ENCODE results near the gene CANT1. TPM values are rescaled to one million over a fixed set of nuclear protein-coding genes. Genes with fewer than 3 reads are reported as not detected.

The CANT1 gene
- total RNA-seq, 1 experiment from 2014 or later: 97.1 TPM

DNA sequence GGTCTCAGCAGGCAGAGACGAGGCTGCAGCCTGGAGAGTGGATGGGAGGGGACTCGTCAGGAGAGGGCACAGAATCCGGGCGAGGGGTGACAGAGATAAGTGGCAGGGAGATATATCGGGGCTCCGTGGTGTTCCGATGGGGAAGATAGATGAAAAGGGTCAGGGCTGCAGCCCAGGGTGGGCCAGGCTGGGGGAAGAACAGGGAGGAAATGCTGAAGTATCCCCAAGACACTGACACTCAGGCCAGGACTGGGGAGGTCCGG, 32.0 kb downstream of the CANT1 start:
- ChIA-PET RAD21 (ENCODE audit: low non-redundant PET in 1 of 2, low total read pairs in 2 of 2, uncharacterized antibody in 2 of 2, unreplicated experiment in 2 of 2) (no interaction called here), POLR2A (no interaction called here), CTCF (interaction anchor here (1.7 kb wide), 1 partner anchor 112 kb away, joined by 6 read pairs; no protein-coding TSS in a partner anchor)
- no TSS peak for BruUV-seq (replicated peaks)
- H3K4me3 ChIP-seq (replicated peaks in 1 of 2; ENCODE audit: low read depth in 1 of 2, low read length in 2 of 2): peak overlapping the region; percentile 81 to 83; a peak in 1 of 4 replicates
- DNase-seq (ENCODE audit: low read depth, low spot score): no peak
- TF ChIP-seq SIN3A (IDR thresholded peaks at IDR 0.05; ENCODE audit: low read depth) (no peak), EGR1 (IDR thresholded peaks at IDR 0.05; ENCODE audit: low read depth) (no peak), EZH2phosphoT487 (IDR thresholded peaks at IDR 0.05; ENCODE audit: borderline replicate concordance) (no peak), CEBPB (IDR thresholded peaks at IDR 0.05; ENCODE audit: low read depth) (no peak)
- TF ChIP-seq, protein P1, sequence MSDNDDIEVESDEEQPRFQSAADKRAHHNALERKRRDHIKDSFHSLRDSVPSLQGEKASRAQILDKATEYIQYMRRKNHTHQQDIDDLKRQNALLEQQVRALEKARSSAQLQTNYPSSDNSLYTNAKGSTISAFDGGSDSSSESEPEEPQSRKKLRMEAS (IDR thresholded peaks at IDR 0.05): no peak
- peaks cover 14 to 25% of the 10 kb centered on the region in 2 experiments; a peak in 3 of 4 replicates for H3K36me3 ChIP-seq (ENCODE audit: control insufficient read depth in 1 of 2, insufficient read depth in 2 of 2, low read length in 2 of 2)
- peak overlapping the region; percentile 66; the same call in 1 of the 2 replicates for H3K27ac ChIP-seq (ENCODE audit: low read depth, low read length)
- H3K79me2 ChIP-seq (ENCODE audit: insufficient read depth, low read length): peaks cover 31% of the 10 kb centered on the region
- H2AFZ ChIP-seq (ENCODE audit: low read depth, low read length, poor library complexity, severe bottlenecking): no peak overlapping the region
- peaks cover 35 to 57% of the 10 kb centered on the region in 2 experiments for H3K4me1 ChIP-seq (ENCODE audit: control insufficient read depth in 1 of 2, insufficient read depth in 2 of 2, low read length in 2 of 2)
- H3K9ac ChIP-seq (ENCODE audit: low read length): no peak overlapping the region
- no peaks in the 10 kb centered on the region for H3K27me3 ChIP-seq (ENCODE audit: insufficient read depth, low read length)
- H3K9me3 ChIP-seq (ENCODE audit: control insufficient read depth in 1 of 2, insufficient read depth in 1 of 2, low read depth in 1 of 2, low read length in 2 of 2): no peaks in the 10 kb centered on the region
- intact Hi-C loops (cut with micrococcal nuclease): loop anchor here (5.0 kb wide), 1 partner anchor 810 kb away; the partner anchor contains the start of gene SYNGR2
- peak overlapping the region; percentile 95 for H3K4me2 ChIP-seq (ENCODE audit: low read length)
- no peaks in the 10 kb centered on the region for H4K20me1 ChIP-seq (ENCODE audit: insufficient read depth)
- H3K9me2 ChIP-seq (ENCODE audit: insufficient read depth): no peaks in the 10 kb centered on the region
- ATAC-seq: no peak

DNA sequence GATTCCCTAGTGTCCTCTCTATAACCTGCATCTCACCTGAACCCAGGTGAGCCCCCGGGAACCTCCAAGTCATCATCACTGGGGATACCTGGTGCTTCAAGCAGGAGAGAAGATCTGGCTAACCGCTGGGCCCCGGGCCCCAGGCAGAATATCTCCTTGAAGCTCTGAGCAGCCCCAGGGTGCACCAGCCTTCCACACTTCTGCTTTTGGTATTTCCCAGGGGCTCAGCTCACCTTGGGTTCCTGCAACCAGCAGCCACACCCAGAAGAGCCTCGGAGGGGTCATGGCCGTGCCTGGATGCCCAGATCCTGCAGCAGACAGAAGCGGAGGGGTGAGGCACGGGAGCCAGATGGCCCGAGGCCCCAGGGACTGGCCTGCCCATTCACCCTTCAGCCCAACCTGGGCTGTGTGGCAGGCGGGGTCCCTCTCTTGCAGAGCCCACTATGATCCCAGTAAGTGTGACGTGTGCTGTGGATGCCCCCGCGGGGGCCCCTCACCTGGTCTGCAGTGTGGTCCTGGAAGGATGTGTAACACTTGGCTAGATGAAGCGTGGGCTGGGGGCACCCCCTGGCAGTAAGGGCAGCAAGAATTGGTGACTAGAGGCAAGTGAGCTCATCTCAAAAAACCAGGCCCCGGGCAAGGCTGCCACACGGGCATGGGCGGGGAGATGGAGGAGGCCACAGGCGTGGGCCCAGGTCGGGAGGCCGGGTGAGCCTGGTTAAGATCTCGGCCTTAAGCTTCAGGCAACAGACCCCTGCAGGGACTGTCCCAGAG, 32.5 kb downstream of the CANT1 start:
- no TSS peak for BruUV-seq (replicated peaks)
- H2AFZ ChIP-seq (ENCODE audit: low read depth, low read length, poor library complexity, severe bottlenecking): no peak overlapping the region
- POLR2A ChIA-PET: no interaction called here
- peak overlapping the region; percentile 66; the same call in 1 of the 2 replicates for H3K27ac ChIP-seq (ENCODE audit: low read depth, low read length)
- TF ChIP-seq RAD21 (IDR thresholded peaks at IDR 0.05; ENCODE audit: low read depth) (no peak), POLR2A (IDR thresholded peaks at IDR 0.05; ENCODE audit: borderline replicate concordance, extremely low read depth, insufficient read depth, insufficient read length) (no peak), CBX3 (IDR thresholded peaks at IDR 0.05; ENCODE audit: low read depth) (no peak), SIN3A (IDR thresholded peaks at IDR 0.05; ENCODE audit: low read depth) (no peak), ZNF274 (IDR thresholded peaks at IDR 0.05; ENCODE audit: low read depth, low read length) (no peak), TCF7L2 (IDR thresholded peaks at IDR 0.05; ENCODE audit: borderline replicate concordance, extremely low read depth, insufficient read depth, insufficient read length) (no peak), YY1 (IDR thresholded peaks at IDR 0.05; ENCODE audit: extremely low read depth, insufficient replicate concordance, low read depth, low read length) (no peak), CEBPB (IDR thresholded peaks at IDR 0.05; ENCODE audit: low read depth) (no peak), JUND (IDR thresholded peaks at IDR 0.05) (no peak), POLR2AphosphoS5 (IDR thresholded peaks at IDR 0.05; ENCODE audit: low read depth, low read length) (no peak), ELF1 (IDR thresholded peaks at IDR 0.05; ENCODE audit: borderline replicate concordance, low read depth) (no peak), FOSL1 (IDR thresholded peaks at IDR 0.05; ENCODE audit: low read depth) (no peak), SP1 (IDR thresholded peaks at IDR 0.05; ENCODE audit: low read depth) (no peak), EZH2phosphoT487 (IDR thresholded peaks at IDR 0.05; ENCODE audit: borderline replicate concordance) (no peak), EGR1 (IDR thresholded peaks at IDR 0.05; ENCODE audit: low read depth) (no peak)
- TF ChIP-seq, protein P2, sequence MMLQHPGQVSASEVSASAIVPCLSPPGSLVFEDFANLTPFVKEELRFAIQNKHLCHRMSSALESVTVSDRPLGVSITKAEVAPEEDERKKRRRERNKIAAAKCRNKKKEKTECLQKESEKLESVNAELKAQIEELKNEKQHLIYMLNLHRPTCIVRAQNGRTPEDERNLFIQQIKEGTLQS (IDR thresholded peaks at IDR 0.05): no peak
- TF ChIP-seq, protein P3, sequence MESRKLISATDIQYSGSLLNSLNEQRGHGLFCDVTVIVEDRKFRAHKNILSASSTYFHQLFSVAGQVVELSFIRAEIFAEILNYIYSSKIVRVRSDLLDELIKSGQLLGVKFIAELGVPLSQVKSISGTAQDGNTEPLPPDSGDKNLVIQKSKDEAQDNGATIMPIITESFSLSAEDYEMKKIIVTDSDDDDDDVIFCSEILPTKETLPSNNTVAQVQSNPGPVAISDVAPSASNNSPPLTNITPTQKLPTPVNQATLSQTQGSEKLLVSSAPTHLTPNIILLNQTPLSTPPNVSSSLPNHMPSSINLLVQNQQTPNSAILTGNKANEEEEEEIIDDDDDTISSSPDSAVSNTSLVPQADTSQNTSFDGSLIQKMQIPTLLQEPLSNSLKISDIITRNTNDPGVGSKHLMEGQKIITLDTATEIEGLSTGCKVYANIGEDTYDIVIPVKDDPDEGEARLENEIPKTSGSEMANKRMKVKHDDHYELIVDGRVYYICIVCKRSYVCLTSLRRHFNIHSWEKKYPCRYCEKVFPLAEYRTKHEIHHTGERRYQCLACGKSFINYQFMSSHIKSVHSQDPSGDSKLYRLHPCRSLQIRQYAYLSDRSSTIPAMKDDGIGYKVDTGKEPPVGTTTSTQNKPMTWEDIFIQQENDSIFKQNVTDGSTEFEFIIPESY (IDR thresholded peaks at IDR 0.05; ENCODE audit: extremely low read depth, insufficient replicate concordance, low read length): no peak
- ATAC-seq (no peak), DNase-seq (ENCODE audit: low read depth, low spot score) (no peak)
- no peak overlapping the region for H3K9ac ChIP-seq (ENCODE audit: low read length)
- CTCF ChIA-PET: no interaction called here
- peak overlapping the region; percentile 95 for H3K4me2 ChIP-seq (ENCODE audit: low read length)
- H3K79me2 ChIP-seq (ENCODE audit: insufficient read depth, low read length): peaks cover 31% of the 10 kb centered on the region
- H3K4me1 ChIP-seq (ENCODE audit: control insufficient read depth in 1 of 2, insufficient read depth in 2 of 2, low read length in 2 of 2): peaks cover 35 to 57% of the 10 kb centered on the region in 2 experiments
- no peak overlapping the region for H3K4me3 ChIP-seq (replicated peaks in 1 of 2; ENCODE audit: low read depth in 1 of 2, low read length in 2 of 2)
- H4K20me1 ChIP-seq (ENCODE audit: insufficient read depth): no peaks in the 10 kb centered on the region
- H3K9me3 ChIP-seq (ENCODE audit: control insufficient read depth in 1 of 2, insufficient read depth in 1 of 2, low read depth in 1 of 2, low read length in 2 of 2): no peaks in the 10 kb centered on the region
- intact Hi-C loops (cut with micrococcal nuclease): loop anchor here (5.0 kb wide), 1 partner anchor 810 kb away; the partner anchor contains the start of gene SYNGR2
- no peaks in the 10 kb centered on the region for H3K27me3 ChIP-seq (ENCODE audit: insufficient read depth, low read length)
- RAD21 ChIA-PET (ENCODE audit: low non-redundant PET in 1 of 2, low total read pairs in 2 of 2, uncharacterized antibody in 2 of 2, unreplicated experiment in 2 of 2): no interaction called here
- peaks cover 14 to 30% of the 10 kb centered on the region in 2 experiments; a peak in 3 of 4 replicates for H3K36me3 ChIP-seq (ENCODE audit: control insufficient read depth in 1 of 2, insufficient read depth in 2 of 2, low read length in 2 of 2)
- H3K9me2 ChIP-seq (ENCODE audit: insufficient read depth): no peaks in the 10 kb centered on the region

Measured in HCT116 (cell line).